Activated T-helper 2 cell treated with anti-CD3 and anti-CD28 coated beads, Interferon-gamma antibody, Interleukin-2, Interleukin-4, amounts not matched to agents 10 μg/mL and 5 μg/mL and 100 μg/mL, durations not matched to agents 14 hours and 24 hours and 36 hours (primary cell): ENCODE measurements around the gene ARL5C. TPM values are rescaled to one million over a fixed set of nuclear protein-coding genes. Genes with fewer than 3 reads are reported as not detected.
"Not testable (repeated sequence)": the region's sequence is repeated elsewhere in the genome, so short reads cannot be mapped to it uniquely, and the experiment has no call there.

Source experiments
- DNase-seq: peaks from one replicate; pipeline ENCODE4 v3.0.0; 2021; ENCODE audit warnings: low spot score
- H3K27ac Mint-ChIP-seq: one replicate; pipeline ENCODE4 v1.8.0; 2021; ENCODE audit warnings: mixed read lengths
- H3K27me3 Mint-ChIP-seq: one replicate; pipeline ENCODE4 v1.8.0; 2021; ENCODE audit warnings: low read depth, mixed read lengths
- H3K36me3 Mint-ChIP-seq: one replicate; pipeline ENCODE4 v1.8.0; 2021; ENCODE audit warnings: low read depth, mixed read lengths
- H3K4me1 Mint-ChIP-seq: one replicate; pipeline ENCODE4 v1.8.0; 2021; ENCODE audit warnings: low read depth, mixed read lengths
- H3K4me3 Mint-ChIP-seq: one replicate; pipeline ENCODE4 v1.8.0; 2021; ENCODE audit warnings: low read depth, mild to moderate bottlenecking, moderate library complexity, mixed read lengths
- H3K9me3 Mint-ChIP-seq: one replicate; pipeline ENCODE4 v1.8.0; 2021; ENCODE audit warnings: mixed read lengths
- intact Hi-C: fragments of 100-400 bp; cut with micrococcal nuclease; formaldehyde crosslinking; loops from one replicate; pipeline ENCODE4 v1.15.1; 2023
- total RNA-seq: library from RNA; stranded (reverse); gene quantifications from 2 replicates; pipeline ENCODE4 v1.2.3, GENCODE V29; 2022

The ARL5C gene
- total RNA-seq, 1 donor from 2014 or later, result 0.07 TPM

- Mint-ChIP-seq H3K9me3 (no peaks in the 10 kb centered on the region), H3K36me3 (no peaks in the 10 kb centered on the region), H3K27me3 (no peaks in the 10 kb centered on the region), H3K4me3 (no peak overlapping the region), H3K27ac (no peak overlapping the region), H3K4me1 (no peaks in the 10 kb centered on the region)
- intact Hi-C loops, result no loop called here
- no peak for DNase-seq
These were observed 42.3 kb downstream of the ARL5C start for GRCh38 chr17:39123627-39124026.

GRCh38 chr17:39122991-39123390, 43.0 kb downstream of the ARL5C start:
- no peaks in the 10 kb centered on the region for H3K4me1 Mint-ChIP-seq
- H3K36me3 Mint-ChIP-seq, result no peaks in the 10 kb centered on the region
- H3K4me3 Mint-ChIP-seq, result no peak overlapping the region
- no peaks in the 10 kb centered on the region for H3K9me3 Mint-ChIP-seq
- no peak overlapping the region for H3K27ac Mint-ChIP-seq
- no peak for DNase-seq
- no peaks in the 10 kb centered on the region for H3K27me3 Mint-ChIP-seq
- intact Hi-C loops, result no loop called here

GRCh38 chr17:39121919-39122318, 44.0 kb downstream of the ARL5C start:
- intact Hi-C loops, H3K27ac Mint-ChIP-seq, H3K36me3 Mint-ChIP-seq, H3K4me3 Mint-ChIP-seq, DNase-seq, H3K4me1 Mint-ChIP-seq, H3K9me3 Mint-ChIP-seq, H3K27me3 Mint-ChIP-seq: not testable (repeated sequence)

- Mint-ChIP-seq H3K9me3 (no peaks in the 10 kb centered on the region), H3K4me3 (no peak overlapping the region), H3K4me1 (no peaks in the 10 kb centered on the region), H3K36me3 (no peaks in the 10 kb centered on the region), H3K27me3 (no peaks in the 10 kb centered on the region), H3K27ac (no peak overlapping the region)
- DNase-seq, result no peak
- intact Hi-C loops, result no loop called here
These were observed 47.1 kb downstream of the ARL5C start for GRCh38 chr17:39118674-39119419.

GRCh38 chr17:39116224-39116623, 49.7 kb downstream of the ARL5C start:
- Mint-ChIP-seq H3K36me3 (no peaks in the 10 kb centered on the region), H3K9me3 (no peaks in the 10 kb centered on the region), H3K4me1 (no peaks in the 10 kb centered on the region), H3K27ac (no peak overlapping the region), H3K4me3 (no peak overlapping the region), H3K27me3 (peaks cover 2% of the 10 kb centered on the region)
- intact Hi-C loops, result no loop called here
- no peak for DNase-seq

GRCh38 chr17:39115135-39115534, 50.8 kb downstream of the ARL5C start:
- H3K4me3 Mint-ChIP-seq, result no peak overlapping the region
- H3K4me1 Mint-ChIP-seq, result no peaks in the 10 kb centered on the region
- intact Hi-C loops, result no loop called here
- no peaks in the 10 kb centered on the region for H3K36me3 Mint-ChIP-seq
- no peaks in the 10 kb centered on the region for H3K9me3 Mint-ChIP-seq
- peaks cover 2% of the 10 kb centered on the region for H3K27me3 Mint-ChIP-seq
- no peak overlapping the region for H3K27ac Mint-ChIP-seq
- no peak for DNase-seq

- Mint-ChIP-seq H3K27me3 (peaks cover 2% of the 10 kb centered on the region), H3K27ac (no peak overlapping the region), H3K36me3 (no peaks in the 10 kb centered on the region), H3K9me3 (no peaks in the 10 kb centered on the region), H3K4me1 (no peaks in the 10 kb centered on the region), H3K4me3 (no peak overlapping the region)
- intact Hi-C loops, result no loop called here
- no peak for DNase-seq
These were observed 51.2 kb downstream of the ARL5C start for GRCh38 chr17:39114723-39115122.

- intact Hi-C loops, result no loop called here
- H3K36me3 Mint-ChIP-seq, result no peaks in the 10 kb centered on the region
- peaks cover 2% of the 10 kb centered on the region for H3K27me3 Mint-ChIP-seq
- H3K27ac Mint-ChIP-seq, result no peak overlapping the region
- no peak overlapping the region for H3K4me3 Mint-ChIP-seq
- no peak for DNase-seq
- H3K4me1 Mint-ChIP-seq, result no peaks in the 10 kb centered on the region
- no peaks in the 10 kb centered on the region for H3K9me3 Mint-ChIP-seq
These were observed 52.1 kb downstream of the ARL5C start for GRCh38 chr17:39113871-39114270.

- Mint-ChIP-seq H3K36me3 (no peaks in the 10 kb centered on the region), H3K4me3 (no peak overlapping the region), H3K27me3 (peaks cover 5% of the 10 kb centered on the region), H3K9me3 (no peaks in the 10 kb centered on the region), H3K27ac (no peak overlapping the region), H3K4me1 (no peaks in the 10 kb centered on the region)
- intact Hi-C loops, result no loop called here
- DNase-seq, result no peak
These were observed 55.4 kb downstream of the ARL5C start for GRCh38 chr17:39110435-39111136.

GRCh38 chr17:39108461-39109375, 57.2 kb downstream of the ARL5C start:
- peaks cover 5% of the 10 kb centered on the region for H3K27me3 Mint-ChIP-seq
- H3K4me1 Mint-ChIP-seq, result no peaks in the 10 kb centered on the region
- no peaks in the 10 kb centered on the region for H3K9me3 Mint-ChIP-seq
- H3K4me3 Mint-ChIP-seq, result no peak overlapping the region
- H3K27ac Mint-ChIP-seq, result no peak overlapping the region
- intact Hi-C loops, result no loop called here
- no peak for DNase-seq
- H3K36me3 Mint-ChIP-seq, result no peaks in the 10 kb centered on the region

- Mint-ChIP-seq H3K9me3 (no peaks in the 10 kb centered on the region), H3K4me1 (no peaks in the 10 kb centered on the region), H3K27ac (no peak overlapping the region), H3K4me3 (no peak overlapping the region), H3K36me3 (no peaks in the 10 kb centered on the region), H3K27me3 (peaks cover 5% of the 10 kb centered on the region)
- intact Hi-C loops, result no loop called here
- no peak for DNase-seq
These were observed 58.0 kb downstream of the ARL5C start for GRCh38 chr17:39107973-39108372.

- Mint-ChIP-seq H3K27ac (no peak overlapping the region), H3K4me3 (no peak overlapping the region), H3K9me3 (no peaks in the 10 kb centered on the region), H3K36me3 (no peaks in the 10 kb centered on the region), H3K4me1 (no peaks in the 10 kb centered on the region), H3K27me3 (peaks cover 3% of the 10 kb centered on the region)
- intact Hi-C loops, result no loop called here
- DNase-seq, result no peak
These were observed 58.8 kb downstream of the ARL5C start for GRCh38 chr17:39107155-39107554.
